SW480 (cell line): ENCODE data around the gene PASD1.
"Not testable (repeated sequence)": the region's sequence is repeated elsewhere in the genome, so short reads cannot be mapped to it uniquely, and the experiment has no call there.

Experiments
- DNase-seq: peaks from one replicate; pipeline ENCODE4 v3.0.0-alpha.2; 2016; ENCODE audit warnings: low spot score

PASD1 gene

DNA sequence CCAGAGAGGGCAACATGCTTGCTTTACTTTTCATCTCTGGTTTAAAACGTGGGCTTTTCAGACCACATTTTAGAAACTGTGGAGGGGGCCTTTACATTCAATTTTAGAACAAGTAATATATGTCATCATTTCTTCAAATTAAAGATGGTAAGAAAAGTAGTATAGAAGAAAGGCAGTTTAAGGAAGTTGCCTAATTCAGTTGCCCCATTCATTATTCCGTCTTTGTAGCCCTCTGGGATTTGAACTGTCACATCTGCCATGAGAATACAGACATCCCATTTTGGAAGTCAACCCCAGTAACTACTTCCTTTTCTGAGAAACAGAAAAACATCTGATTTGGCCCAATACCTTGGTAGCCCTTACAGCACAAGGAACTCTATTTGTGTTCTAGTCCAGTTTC is 61.2 kb downstream of the PASD1 start:
- no peak for DNase-seq

DNA sequence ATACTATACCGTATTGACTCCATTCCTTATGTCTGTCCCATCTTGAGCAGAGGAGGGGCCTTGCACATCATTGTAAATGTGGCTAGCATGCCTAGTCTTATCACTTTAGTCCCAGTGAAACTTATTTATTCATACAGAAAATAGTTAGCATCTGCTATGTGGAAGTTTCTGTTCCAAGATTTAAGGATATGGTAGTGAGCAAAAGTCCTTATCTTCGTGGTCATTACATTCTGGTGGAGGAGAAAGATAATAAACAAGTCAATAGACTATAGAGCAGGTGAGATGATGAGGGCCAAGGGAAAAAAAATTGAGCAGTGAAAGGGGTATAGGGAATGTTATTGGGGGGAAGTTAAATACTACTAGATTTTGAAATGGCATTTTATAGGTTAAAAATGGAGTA is 68.3 kb downstream of the PASD1 start:
- no peak for DNase-seq

GRCh38 chrX:151633157-151633556 is 69.7 kb downstream of the PASD1 start:
- no peak for DNase-seq

DNA sequence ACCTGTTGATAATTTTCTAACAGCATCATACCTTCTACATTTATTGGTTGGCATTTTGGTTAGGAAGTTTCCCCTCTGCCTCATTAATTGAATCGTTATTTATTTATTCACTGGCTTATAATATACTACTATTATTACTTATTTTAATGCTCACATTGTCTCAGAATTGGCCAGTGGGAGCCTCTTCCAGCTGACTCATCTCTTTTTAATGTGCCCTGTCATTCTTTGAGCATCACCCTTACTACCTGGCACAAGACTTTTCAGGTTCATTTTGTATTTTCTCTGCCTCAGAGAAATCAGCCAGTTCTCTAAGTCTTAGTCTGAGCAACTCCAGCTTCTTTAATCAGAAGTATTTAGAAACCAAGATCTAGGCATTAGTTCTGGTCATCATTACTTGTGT is 71.5 kb downstream of the PASD1 start:
- DNase-seq, result no peak

- DNase-seq, result no peak
Observed at GRCh38 chrX:151641564-151641963, 78.1 kb downstream of the PASD1 start.

DNA sequence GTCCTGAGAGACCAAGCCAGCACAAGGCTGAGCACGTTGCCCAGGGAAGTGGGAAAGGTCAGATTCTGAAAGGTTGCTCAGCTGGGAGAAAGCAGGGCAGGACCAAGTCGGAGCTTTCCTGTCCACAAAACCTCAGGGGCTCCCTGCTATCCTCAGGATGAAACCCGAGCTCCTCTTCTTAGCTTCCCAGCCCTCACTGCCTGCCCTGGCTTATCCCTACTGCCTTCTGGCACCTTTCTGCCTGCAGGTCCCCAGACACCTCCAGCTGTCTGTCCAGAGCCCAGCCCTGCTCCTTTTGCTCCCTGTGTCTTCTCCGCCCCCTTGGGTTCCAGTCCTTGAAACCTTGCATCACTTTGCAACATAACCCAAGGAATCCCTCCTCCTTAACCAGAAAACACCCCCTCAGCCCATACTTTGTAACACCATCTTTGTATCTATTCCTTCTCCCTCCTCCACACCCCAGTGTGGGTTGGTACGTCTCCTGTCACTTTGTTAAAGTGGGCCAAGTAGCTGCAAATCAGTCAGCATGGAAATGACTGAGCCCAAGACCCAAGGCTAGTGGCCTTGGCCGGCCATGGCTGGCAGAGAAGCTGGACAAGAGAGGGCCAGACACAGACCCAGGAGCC is 111.8 kb downstream of the PASD1 start:
- DNase-seq, result no peak

DNA sequence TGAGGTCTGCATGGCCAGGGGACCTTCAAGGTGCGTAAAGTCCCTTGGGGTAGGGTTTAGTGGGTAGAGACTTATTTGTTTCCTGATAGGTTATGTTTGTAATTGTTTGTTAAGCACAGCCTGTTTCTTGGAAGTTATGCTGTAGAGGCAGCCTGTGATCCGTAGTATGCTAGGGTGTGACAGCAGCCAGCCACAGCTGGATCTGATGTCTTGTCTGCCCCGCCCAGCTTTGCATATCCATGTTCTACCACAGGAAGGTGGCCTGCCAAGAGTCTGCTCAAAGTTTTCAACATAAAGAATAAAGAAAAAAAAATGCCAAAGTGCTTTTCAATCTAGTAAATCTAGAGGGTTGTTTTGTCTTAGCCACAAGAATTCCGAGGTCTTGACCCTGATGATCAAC is 112.7 kb downstream of the PASD1 start:
- no peak for DNase-seq

DNA sequence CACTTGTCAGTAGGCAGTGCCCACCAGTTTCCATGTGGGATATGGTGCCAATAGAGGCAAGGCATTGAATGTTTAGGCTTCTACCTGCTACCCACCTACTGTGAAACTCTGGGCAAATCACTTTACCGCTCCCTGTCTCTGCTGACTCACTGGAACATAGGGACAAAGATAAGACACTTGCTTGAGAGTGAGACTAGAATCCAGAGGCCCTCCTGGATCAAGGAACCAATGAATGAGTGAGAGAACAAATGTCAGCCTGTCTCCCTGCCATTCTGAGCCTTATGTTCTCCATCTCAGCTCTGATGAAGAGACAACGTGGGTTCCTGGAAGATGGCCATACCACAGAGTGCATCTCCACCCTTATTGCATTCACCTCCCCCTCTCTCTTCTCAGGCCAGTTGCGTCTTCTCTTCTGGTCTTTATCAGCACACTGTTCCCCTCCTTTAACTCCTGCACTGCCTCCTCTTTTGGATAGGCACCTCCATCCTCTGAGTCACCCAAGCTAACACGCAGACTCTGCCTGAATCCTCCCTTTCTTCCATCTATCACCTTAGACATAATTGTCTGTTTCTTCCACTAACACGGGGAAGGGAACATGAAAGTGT is 116.4 kb downstream of the PASD1 start:
- DNase-seq, result no peak

GRCh38 chrX:151680805-151681204 is 117.3 kb downstream of the PASD1 start:
- peak; percentile 45 for DNase-seq

- no peak for DNase-seq
Observed at GRCh38 chrX:151687635-151688034, 124.2 kb downstream of the PASD1 start.

- no peak for DNase-seq
Observed at GRCh38 chrX:151688695-151689094, 125.2 kb downstream of the PASD1 start.

- DNase-seq, result no peak
Observed at GRCh38 chrX:151692825-151693224, 129.3 kb downstream of the PASD1 start.

GRCh38 chrX:151694121-151694520 is 130.6 kb downstream of the PASD1 start:
- DNase-seq, result no peak

GRCh38 chrX:151694661-151695582 is 131.4 kb downstream of the PASD1 start, which contains the start of gene PRRG3:
Gene PRRG3, plus strand, starts transcription at chrX:151695458. Its CDS starts 3,357 bp downstream, at chrX:151698815.
- no peak for DNase-seq

DNA sequence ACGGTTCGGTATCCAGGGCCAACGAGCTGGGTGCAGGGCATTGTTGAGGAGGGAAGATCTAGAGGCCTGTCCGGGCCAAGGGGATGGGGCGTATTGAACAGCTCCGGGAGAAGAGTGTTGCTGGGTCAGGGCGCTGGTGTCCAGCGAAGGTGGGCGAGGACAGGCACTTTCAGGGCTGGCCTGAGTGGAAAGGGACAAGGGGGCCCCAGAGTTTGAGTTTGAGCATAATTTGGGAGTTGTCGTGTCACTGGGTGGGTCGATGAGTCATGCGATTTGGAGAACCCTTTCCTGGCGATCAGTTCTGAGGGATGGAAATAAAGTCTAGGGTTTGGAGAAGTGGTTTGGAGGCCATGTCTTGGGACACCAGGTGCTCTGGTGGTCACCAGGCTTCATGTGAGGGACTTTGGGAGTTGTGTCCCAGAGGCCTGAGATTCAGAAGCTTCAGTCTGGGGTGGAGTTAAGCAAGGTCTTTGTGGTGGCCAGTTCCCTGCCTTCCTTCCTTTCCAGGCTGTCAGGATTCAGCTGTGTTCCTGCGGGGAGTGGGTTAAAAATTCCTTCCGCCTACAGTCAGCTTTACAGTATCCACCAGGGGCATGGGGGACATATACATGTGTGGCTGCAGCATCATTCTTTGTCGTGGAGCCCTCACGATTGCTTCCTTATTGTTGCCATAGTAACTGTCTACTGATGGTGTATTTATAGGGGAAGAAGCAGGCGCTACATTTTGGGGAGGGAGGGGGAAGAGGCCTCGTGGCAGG is 132.3 kb downstream of the PASD1 start:
- no peak for DNase-seq

DNA sequence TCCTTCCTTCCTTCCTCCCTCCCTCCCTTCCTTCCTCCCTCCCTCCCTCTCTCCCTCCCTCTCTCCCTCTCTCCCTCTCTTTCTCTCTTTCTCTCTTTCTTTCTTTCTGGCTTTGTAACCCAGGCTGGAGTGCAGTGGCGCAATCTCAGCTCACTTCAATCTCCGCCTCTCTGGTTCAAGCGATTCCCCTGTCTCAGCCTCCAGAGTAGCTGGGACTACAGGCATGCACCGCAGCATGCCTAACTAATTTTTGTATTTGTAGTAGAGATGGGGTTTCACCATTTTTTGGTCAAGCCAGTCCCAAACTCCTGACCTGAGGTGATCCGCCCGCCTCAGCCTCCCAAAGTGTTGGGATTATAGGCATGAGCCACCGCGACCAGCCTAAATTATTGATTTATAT is 133.6 kb downstream of the PASD1 start:
- not testable (repeated sequence) for DNase-seq

GRCh38 chrX:151697522-151697921 is 134.0 kb downstream of the PASD1 start:
- DNase-seq, result peak; percentile 4

DNA sequence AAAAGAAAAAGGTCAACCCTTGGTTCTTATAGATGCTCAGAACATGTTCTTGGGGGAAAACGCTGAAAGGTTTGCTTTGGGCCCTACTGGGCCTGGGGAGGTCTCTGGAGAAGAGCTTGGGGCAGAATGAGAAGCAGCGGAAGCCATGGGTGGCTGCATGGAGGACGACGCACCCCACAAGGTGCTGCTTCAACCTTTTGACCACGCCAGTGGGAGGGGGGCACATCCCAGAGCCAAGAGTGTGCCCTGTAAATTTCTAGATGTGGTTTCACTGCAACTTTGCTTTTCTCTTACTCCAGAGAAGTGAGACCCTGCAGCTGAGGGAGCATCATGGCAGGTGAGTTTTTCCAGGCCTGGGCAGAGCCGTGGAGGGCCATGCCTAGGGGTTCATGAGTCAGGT is 135.0 kb downstream of the PASD1 start:
- DNase-seq, result no peak

DNA sequence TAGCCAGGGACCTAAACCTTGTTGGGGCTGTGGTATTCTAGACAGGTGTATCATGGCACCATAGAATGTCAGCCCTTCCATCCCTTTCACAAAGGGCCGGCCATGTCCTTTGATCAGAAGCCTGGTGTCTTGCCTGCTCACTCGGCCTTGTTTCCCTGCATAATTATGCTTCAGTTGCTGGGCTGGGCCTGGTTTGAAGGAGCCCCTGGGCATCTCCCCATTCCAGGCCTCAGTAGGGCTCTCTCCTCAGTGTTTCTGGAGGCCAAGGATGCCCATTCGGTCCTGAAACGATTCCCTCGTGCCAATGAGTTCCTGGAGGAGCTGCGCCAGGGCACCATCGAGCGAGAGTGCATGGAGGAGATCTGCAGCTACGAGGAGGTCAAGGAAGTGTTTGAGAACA is 136.3 kb downstream of the PASD1 start:
- DNase-seq, result no peak

GRCh38 chrX:151700581-151700980 is 137.1 kb downstream of the PASD1 start:
- DNase-seq, result no peak

- DNase-seq, result no peak
Observed at GRCh38 chrX:151701071-151701470, 137.6 kb downstream of the PASD1 start.

DNA sequence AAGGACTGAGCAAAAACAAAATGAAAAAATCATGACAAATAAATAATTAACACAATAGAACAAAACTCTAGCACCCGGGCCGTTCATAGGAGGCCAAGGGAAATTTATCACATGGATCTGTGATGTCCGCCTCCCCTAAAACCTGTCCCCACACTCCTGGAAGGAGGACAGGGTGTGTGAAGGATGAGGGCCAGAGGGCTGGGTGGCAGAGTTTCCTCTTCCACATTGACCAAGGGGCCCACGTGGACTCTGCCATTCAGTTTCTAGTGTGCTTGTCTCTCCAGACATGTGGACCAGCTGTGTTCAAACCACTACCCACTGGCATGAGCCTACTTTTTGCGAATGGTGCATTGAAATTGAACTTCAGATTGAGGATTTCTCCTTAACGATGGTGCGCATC is 138.1 kb downstream of the PASD1 start:
- no peak for DNase-seq
